HG02870 (cell line): ENCODE results near the gene LIMS1.
A peak's percentile ranks its signal among the peaks of the same experiment; 100 is the strongest.
"Not testable (repeated sequence)": the region's sequence is repeated elsewhere in the genome, so short reads cannot be mapped to it uniquely, and the experiment has no call there.

ENCODE experiments used
- ATAC-seq: cut with Tn5 transposase; IDR thresholded peaks from one replicate; pipeline ENCODE4 v1.9.1; 2021; ENCODE audit warnings: mild to moderate bottlenecking, moderate library complexity; ENCODE audit not compliant: unreplicated experiment

Gene LIMS1

DNA sequence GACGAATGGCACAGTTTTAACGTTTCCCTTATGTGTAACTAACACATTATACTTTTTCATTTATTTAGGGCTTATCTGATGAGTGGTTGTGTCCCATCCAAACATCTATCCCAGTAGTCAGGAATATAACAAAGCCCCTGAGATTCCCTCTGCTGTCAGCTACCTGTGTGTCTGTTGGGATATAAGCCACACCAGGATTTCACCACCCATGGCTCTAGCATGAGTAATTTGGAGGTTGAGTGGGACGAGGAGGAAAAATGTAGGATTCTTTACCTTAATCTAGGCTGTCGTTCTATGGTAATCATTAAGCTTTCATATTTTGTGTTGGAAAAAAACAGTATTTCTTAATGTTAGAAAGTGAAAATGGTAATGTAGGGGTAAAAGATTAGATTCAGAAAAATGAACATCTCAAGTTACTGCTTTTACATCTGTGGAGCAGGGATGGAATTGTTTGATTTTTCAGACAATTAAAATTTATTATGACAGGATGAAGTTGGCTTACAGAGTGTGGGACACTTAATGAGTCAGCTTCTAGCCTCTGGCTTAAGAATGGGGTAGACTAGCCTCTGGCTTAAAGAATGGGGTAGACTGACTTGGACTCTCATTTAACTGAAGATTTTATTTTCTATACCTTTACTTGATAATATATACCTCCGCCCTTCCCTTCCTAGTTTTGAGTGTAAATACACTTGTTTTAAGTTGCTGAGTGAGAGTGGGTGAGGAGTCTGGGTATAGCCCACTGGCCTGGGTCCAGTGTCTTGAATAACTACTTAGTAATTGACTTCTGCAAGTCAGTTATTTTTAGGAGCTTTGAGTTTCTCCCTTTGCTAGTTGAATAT, 96.5 kb downstream of the LIMS1 start:
- no peak for ATAC-seq

GRCh38 chr2:108632332-108633160, 98.3 kb downstream of the LIMS1 start:
- ATAC-seq = no peak

DNA sequence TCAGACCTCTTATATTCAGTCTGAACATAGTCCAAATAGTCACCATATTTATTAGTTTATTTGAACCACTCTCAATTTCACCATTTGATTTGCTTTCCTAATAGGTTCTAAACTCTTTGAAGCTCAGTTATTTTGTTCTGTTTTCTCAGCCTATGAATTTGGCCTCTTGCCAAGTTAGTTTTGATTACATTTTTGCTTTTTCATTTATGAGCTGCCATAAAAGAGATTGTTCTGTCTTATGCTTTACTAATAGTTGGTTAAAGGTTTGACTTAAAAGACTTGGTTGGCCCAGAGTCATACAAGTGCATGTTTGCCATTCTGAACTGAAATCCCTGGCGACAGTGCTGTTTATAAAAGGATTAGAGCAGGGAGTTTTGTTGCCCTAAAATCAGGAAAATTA, 99.1 kb downstream of the LIMS1 start:
- ATAC-seq = no peak

GRCh38 chr2:108634011-108634410, 99.7 kb downstream of the LIMS1 start:
- ATAC-seq = no peak

DNA sequence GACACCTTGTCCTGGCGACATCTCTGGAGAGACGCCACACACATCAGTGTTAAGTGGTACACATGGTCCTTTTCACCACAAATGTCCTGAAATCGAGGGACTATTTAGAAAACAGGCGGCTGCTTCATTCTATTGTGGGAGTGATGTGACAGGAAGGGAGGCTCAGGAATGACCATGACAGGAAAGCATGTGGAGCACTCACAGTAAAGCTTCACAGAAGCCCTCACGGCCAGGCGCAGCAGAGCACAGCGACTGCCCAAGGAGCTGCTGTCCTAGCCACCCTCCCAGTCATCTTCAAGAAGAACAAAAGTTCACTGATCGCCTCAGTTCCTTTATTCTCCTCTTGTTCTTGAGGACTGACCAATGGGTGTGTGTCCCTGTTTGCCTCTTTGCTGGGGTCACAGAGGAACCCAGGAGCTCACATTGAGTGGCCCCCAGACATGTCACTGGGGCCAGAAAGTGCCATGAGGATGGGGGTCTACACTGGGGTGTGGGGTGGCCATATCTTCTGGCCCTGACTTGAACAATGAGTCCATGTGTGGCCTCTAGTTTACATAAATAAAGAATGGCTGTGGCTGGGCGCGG, 100.4 kb downstream of the LIMS1 start:
- ATAC-seq = no peak

DNA sequence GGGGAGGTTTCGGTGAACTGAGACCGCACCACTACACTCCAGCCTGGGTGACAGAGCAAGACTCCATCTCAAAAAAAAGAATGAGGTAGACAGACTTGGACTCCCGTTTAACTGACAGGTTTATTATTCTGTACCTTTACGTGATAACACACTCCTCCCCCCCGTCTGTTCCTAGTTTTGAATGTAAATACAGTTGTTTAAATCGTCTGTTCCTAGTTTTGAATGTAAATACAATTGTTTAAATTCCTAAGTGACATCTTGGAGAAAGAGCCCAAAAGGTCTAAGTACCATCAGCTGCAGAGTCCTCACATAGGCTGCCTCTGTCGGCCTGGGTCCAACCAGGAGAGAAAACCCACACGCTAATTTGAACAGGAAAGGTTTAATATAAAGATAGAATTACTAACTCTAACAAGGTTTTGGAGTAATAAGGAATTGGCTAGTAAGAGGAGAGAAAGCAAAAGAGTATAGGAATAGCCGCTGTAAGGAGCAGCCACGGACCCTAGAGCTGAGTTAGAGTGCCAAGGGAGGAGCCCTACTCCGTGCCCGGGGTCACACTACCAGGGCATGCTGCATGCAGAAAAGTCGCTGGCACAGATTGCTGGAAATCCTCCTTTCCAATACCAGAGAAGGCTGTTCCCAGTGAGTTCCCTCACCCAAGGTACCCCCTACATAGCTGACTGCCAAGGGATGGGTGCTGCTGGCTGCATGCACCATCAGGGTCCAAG, 101.5 kb downstream of the LIMS1 start:
- no peak for ATAC-seq

DNA sequence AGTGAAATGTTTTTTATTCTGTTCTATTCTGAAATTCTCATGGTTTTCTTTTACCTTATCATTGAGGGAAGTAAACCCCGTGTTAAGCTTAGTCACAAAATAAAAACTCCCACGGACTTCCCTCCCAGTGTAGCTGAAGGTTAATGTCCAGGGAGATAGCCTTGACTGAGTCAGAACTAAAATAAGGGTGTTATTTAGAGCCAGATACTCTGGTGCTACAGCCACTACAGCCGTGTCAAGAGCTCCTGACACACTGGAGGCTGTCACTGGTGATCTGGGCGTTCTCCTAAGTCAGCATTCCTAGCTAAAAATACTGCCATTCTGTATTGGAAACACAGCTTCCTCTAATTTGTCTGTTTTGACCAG, 103.0 kb downstream of the LIMS1 start:
- ATAC-seq = peak; percentile 53

DNA sequence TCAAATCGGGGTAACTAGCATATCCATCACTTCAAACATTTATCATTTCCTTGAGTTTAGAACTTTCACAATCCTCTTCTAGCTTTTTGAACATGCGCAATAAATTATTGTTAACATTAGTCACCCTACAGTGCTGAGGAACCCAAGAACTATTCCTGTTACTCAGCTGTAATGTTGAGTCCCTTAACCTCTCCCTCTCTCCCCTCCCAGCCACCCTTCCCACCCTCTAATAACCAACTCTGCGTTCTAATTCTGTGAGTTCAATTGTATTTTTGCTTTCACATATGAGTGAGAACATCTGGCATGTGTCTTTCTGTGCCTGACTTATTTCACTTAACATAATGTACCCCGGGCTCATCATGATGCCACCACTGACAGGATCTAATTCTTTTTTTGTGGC, 106.5 kb downstream of the LIMS1 start:
- ATAC-seq = no peak

- no peak for ATAC-seq
Observed at GRCh38 chr2:108641756-108642155, 107.5 kb downstream of the LIMS1 start.

DNA sequence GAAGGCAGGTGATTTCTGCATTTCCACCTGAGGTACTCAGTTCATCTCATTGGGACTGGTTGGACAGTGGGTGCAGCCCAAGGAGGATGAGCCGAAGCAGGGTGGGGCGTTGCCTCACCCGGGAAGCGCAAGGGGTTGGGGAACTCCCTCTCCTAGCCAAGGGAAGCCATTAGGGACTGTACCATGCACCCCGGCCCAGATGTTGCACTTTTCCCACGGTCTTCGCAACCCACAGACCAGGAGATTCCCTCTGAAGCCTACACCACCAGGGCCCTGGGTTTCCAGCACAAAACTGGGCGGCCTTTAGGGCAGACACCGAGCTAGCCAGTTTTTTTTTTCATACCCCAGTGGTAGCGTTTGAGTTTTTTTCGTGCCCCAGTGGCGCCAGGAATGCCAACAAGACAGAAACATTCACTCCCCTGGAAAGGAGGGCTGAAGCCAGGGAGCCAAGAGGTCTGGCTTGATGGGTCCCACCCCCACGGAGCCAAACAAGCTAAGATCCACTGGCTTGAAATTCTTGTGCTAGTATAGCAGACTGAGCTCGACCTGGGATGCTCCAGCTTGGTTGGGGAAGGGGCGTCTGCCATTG, 109.1 kb downstream of the LIMS1 start:
- no peak for ATAC-seq

GRCh38 chr2:108643862-108644261, 109.6 kb downstream of the LIMS1 start:
- ATAC-seq = not testable (repeated sequence)

GRCh38 chr2:108644446-108644845, 110.2 kb downstream of the LIMS1 start:
- ATAC-seq = not testable (repeated sequence)

- not testable (repeated sequence) for ATAC-seq
Observed at GRCh38 chr2:108648796-108649195, 114.5 kb downstream of the LIMS1 start.

GRCh38 chr2:108650465-108650864, 116.2 kb downstream of the LIMS1 start:
- ATAC-seq = not testable (repeated sequence)

- not testable (repeated sequence) for ATAC-seq
Observed at GRCh38 chr2:108651468-108651867, 117.2 kb downstream of the LIMS1 start.

DNA sequence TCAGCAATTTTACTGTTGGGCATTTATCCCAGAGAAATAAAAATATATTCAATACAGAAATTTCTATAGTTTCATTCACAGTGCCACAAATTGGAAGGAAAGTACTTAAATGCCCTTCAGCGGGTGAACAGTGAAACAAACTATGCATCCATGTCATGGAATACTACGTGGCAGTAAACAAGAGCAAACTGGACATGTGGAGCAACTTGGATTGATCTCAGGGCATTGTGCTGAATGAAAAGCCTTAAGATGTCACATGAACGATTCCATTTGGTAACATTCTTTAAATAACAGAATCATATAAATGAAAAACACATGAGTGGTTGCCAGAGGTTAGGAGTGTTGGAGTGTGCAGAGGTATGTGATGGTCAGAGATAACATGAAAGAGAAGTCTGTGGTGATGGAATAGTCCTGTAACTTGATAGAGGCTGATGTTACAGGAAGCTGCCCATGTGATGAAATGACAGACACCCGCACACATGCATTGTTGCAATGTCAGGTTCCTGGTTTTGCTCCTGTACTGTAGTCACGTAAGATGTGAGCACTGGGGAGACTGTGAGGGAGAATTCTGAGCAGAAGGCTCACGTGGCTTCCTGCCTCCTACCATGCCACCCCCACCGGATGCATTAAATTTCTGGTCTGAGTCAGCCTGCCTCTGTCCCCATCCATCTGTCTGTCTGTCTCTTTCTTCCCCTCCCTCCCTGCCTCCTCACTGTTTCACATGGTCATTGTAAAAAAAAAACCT, 118.1 kb downstream of the LIMS1 start:
- peak; percentile 99 for ATAC-seq

DNA sequence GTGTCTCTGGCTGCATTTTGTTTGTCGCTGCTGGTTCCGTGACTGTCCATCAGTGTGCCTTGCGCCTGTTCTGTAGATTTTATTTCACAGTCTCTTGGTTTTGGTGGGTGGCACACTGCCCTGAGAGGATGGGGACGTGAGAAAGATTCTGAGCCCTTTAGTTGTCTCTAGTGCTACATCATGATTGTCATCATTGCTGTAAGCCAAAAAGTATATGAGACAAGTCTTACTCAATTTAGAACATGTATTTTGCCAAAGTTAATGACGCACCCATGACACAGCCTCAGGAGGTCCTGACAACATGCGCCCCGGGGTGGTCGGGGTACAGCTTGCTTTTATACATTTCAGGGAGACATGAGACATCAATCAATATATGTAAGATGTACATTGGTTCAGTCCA, 119.2 kb downstream of the LIMS1 start:
- not testable (repeated sequence) for ATAC-seq

GRCh38 chr2:108653849-108654248, 119.6 kb downstream of the LIMS1 start:
- not testable (repeated sequence) for ATAC-seq

GRCh38 chr2:108654521-108655125, 120.4 kb downstream of the LIMS1 start:
- not testable (repeated sequence) for ATAC-seq
